ENCODE results near the gene DOCK9. TPM values are rescaled to one million over a fixed set of nuclear protein-coding genes. Genes with fewer than 3 reads are reported as not detected.

DOCK9 gene
- total RNA-seq, 1 donor from 2014 or later = 339 TPM

DNA sequence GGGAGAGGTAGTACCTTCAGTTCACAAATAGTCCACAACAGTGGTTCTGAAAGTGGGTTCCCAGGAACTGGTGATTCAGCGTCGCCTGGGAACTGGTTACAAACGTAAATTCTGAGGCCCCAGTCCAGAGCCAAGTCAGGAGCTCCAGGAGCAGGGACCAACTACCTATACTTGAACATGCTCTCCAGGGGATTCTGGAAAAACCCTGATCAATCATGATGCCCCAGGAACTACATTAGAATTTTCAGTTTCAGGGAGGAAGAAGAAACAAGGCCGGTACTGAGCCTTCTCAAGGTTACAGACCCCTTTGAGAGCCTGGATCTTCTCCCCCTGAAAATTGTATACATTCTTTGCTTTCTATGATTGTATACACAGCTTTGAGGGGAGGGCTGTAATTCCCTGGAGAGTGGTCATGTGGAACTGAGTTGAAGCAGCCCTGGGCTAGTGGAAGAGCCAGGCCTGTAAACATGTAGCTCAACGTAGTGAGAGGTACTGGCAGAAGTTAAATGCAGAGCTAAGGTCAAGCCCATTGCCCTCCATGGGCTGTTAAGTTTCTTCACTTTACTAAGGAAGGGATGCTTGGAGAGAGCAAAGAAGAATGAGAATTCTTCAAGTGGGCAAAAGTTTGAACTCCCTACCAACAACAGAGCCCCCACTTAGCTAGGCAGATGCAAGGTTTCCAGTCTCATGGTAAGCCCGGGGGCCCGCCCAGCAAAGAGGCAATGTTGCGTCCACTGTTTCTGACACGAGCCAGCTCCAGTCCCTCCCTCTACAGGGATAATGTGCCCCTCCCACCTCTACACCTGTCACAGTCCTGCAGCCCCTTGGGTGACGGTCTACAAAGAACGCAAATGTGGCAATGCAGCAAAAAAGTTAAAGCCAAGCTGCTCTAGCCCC lies 17.0 kb downstream of the DOCK9 start:
- peaks cover 61% of the 10 kb centered on the region for H3K4me1 Mint-ChIP-seq (ENCODE audit: unreplicated experiment)
- no peak for DNase-seq (ENCODE audit: low spot score)
- no peaks in the 10 kb centered on the region for H3K9me3 Mint-ChIP-seq (ENCODE audit: unreplicated experiment)
- peaks cover 18% of the 10 kb centered on the region for H3K36me3 Mint-ChIP-seq (ENCODE audit: low read depth, unreplicated experiment)
- TF ChIP-seq, protein P1, sequence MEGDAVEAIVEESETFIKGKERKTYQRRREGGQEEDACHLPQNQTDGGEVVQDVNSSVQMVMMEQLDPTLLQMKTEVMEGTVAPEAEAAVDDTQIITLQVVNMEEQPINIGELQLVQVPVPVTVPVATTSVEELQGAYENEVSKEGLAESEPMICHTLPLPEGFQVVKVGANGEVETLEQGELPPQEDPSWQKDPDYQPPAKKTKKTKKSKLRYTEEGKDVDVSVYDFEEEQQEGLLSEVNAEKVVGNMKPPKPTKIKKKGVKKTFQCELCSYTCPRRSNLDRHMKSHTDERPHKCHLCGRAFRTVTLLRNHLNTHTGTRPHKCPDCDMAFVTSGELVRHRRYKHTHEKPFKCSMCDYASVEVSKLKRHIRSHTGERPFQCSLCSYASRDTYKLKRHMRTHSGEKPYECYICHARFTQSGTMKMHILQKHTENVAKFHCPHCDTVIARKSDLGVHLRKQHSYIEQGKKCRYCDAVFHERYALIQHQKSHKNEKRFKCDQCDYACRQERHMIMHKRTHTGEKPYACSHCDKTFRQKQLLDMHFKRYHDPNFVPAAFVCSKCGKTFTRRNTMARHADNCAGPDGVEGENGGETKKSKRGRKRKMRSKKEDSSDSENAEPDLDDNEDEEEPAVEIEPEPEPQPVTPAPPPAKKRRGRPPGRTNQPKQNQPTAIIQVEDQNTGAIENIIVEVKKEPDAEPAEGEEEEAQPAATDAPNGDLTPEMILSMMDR (IDR thresholded peaks at IDR 0.05; ENCODE audit: unreplicated experiment) = no peak
- peaks cover 4% of the 10 kb centered on the region for H3K27me3 Mint-ChIP-seq (ENCODE audit: unreplicated experiment)
- peak overlapping the region; percentile 38 for H3K27ac Mint-ChIP-seq (ENCODE audit: unreplicated experiment)
- no peak overlapping the region for H3K4me3 Mint-ChIP-seq (ENCODE audit: unreplicated experiment)

DNA sequence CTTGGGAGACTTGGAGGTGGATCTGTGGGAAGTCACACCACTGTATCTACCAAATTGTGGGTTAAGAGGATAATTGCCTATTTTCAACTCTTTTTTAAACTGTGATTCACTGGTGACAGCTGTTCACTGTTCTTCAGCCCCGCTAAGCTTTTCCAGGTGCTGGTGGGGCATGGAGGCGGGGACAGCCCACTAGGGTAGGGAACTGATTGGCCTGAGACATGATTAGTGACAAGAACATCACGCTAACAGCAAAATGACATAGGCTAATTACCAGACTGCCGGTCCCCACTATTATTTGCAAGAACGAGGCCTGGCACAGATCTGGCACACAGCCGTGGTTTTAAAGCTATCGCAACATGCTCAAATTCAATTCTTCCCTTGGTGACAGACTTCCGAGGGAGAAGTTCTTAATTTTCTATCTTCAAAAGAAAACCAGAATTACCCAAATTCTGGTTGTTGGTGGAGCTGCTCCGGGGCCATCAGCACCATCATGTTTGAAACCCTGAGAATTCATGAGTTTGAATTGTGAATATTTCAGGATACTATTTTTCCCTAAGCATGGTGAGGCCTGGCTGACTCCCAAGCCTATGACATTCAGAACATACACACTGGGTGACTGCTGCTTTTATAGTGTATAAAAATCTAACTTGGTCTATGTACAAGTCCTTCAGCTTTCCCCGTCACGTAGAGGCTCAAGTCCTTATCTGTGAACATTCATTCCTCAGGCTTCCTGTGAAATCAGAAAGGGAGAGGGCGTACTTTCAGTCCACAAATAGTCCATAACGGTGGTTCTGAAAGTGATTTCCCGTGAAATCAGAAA lies 17.9 kb downstream of the DOCK9 start:
- peaks cover 4% of the 10 kb centered on the region for H3K27me3 Mint-ChIP-seq (ENCODE audit: unreplicated experiment)
- peaks cover 56% of the 10 kb centered on the region for H3K4me1 Mint-ChIP-seq (ENCODE audit: unreplicated experiment)
- H3K9me3 Mint-ChIP-seq (ENCODE audit: unreplicated experiment) = no peaks in the 10 kb centered on the region
- peaks cover 17% of the 10 kb centered on the region for H3K36me3 Mint-ChIP-seq (ENCODE audit: low read depth, unreplicated experiment)
- no peak overlapping the region for H3K4me3 Mint-ChIP-seq (ENCODE audit: unreplicated experiment)
- peak overlapping the region; percentile 78 for H3K27ac Mint-ChIP-seq (ENCODE audit: unreplicated experiment)
- TF ChIP-seq, protein P1 (IDR thresholded peaks at IDR 0.05; ENCODE audit: unreplicated experiment) = no peak
- no peak for DNase-seq (ENCODE audit: low spot score)

DNA sequence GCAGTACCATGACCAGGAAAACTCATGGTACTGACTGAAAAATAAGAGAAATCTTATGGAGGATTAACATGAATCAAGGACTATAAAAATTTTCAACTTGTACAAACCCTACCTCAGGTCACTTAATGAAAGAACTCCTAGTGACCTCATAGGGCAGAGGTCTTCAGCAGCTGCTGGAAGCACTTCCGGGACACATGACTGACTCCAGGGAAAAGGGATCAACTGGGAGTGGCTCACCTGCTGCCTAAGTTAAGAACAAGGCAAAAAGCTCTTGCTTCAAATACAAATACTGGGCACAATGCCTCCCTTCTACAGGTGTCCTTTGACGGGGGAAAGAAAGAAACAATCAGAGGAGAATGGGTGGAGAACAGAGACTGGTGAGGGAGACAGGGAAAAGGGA lies 18.6 kb downstream of the DOCK9 start:
- DNase-seq (ENCODE audit: low spot score) = no peak
- Mint-ChIP-seq H3K9me3 (ENCODE audit: unreplicated experiment) (no peaks in the 10 kb centered on the region), H3K4me1 (ENCODE audit: unreplicated experiment) (peaks cover 57% of the 10 kb centered on the region), H3K27ac (ENCODE audit: unreplicated experiment) (peak overlapping the region; percentile 78), H3K27me3 (ENCODE audit: unreplicated experiment) (peaks cover 4% of the 10 kb centered on the region), H3K4me3 (ENCODE audit: unreplicated experiment) (peak overlapping the region; percentile 84), H3K36me3 (ENCODE audit: low read depth, unreplicated experiment) (peaks cover 16% of the 10 kb centered on the region)
- TF ChIP-seq, protein P1 (IDR thresholded peaks at IDR 0.05; ENCODE audit: unreplicated experiment) = no peak

DNA sequence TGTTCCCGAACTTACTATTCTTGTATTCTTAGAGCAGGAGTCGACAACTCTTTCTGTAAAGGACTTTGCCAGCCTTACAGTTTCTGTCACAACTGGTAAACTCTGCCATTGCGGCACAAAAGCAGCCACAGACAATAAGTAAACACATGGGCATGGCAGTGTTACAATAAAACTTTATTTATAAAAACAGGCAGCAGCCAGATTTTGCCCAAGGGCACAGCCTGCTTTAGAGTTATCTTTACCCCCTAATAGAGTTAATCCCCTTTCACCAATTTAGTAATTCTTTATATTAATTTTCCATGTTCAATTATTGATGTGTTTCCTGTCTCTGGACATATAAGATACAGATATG lies 19.4 kb downstream of the DOCK9 start:
- Mint-ChIP-seq H3K27ac (ENCODE audit: unreplicated experiment) (no peak overlapping the region), H3K36me3 (ENCODE audit: low read depth, unreplicated experiment) (peaks cover 18% of the 10 kb centered on the region)

More for the DNA sequence above, 19.4 kb downstream of the DOCK9 start:
- no peak for DNase-seq (ENCODE audit: low spot score)
- no peak overlapping the region for H3K4me3 Mint-ChIP-seq (ENCODE audit: unreplicated experiment)
- peaks cover 4% of the 10 kb centered on the region for H3K27me3 Mint-ChIP-seq (ENCODE audit: unreplicated experiment)
- peaks cover 57% of the 10 kb centered on the region for H3K4me1 Mint-ChIP-seq (ENCODE audit: unreplicated experiment)
- H3K9me3 Mint-ChIP-seq (ENCODE audit: unreplicated experiment) = no peaks in the 10 kb centered on the region
- TF ChIP-seq, protein P1 (IDR thresholded peaks at IDR 0.05; ENCODE audit: unreplicated experiment) = no peak

Data from endothelial cell (in vitro differentiated cells).